Esophagus muscularis mucosa (tissue), 4 donors: ENCODE results near the gene WIPF3. TPM values are rescaled to one million over a fixed set of nuclear protein-coding genes. Genes with fewer than 3 reads are reported as not detected.

Source experiments
- DNase-seq: peaks from one replicate; pipeline ENCODE4 v3.0.0-alpha.2; 2017; ENCODE audit errors: extremely low spot score
- H3K27ac ChIP-seq, 4 donors: fragments of 200-600 bp; sonication (generic); replicated peaks in 1 of 4; 1 replicate in 3 of 4; 2 replicates in 1 of 4; pipeline ENCODE4 v1.5.1; 2016 to 2019; ENCODE audit warnings: mild to moderate bottlenecking in 1 of 4
- H3K27me3 ChIP-seq, 4 donors: fragments of 200-600 bp; sonication (generic); one replicate each; pipeline versions ENCODE4 v1.5.1 to v1.6.0; 2016 to 2019
- H3K36me3 ChIP-seq, 4 donors: fragments of 200-600 bp; sonication (generic); one replicate each; pipeline ENCODE4 v1.5.1; 2016 to 2019
- H3K4me1 ChIP-seq, 4 donors: fragments of 200-600 bp; sonication (generic); one replicate each; pipeline ENCODE4 v1.5.1; 2016 to 2019
- H3K4me3 ChIP-seq, 4 donors: fragments of 200-600 bp; sonication (generic); 1 replicate in 2 of 4; 2 replicates in 2 of 4; pipeline ENCODE4 v1.5.1; 2016 to 2019; ENCODE audit warnings: mild to moderate bottlenecking in 4 of 4, moderate library complexity in 1 of 4
- H3K9me3 ChIP-seq, 4 donors: fragments of 200-600 bp; sonication (generic); 1 replicate in 3 of 4; 2 replicates in 1 of 4; pipeline ENCODE4 v1.5.1; 2016 to 2019
- EP300 ChIP-seq: sonication (generic); formaldehyde crosslinking; IDR thresholded peaks from one replicate; pipeline ENCODE4 v1.6.1; 2017; ENCODE audit warnings: antibody characterized with exemption
- POLR2A ChIP-seq: fragments of 450-650 bp; IDR thresholded peaks from one replicate; pipeline ENCODE4 v1.6.1; 2017; ENCODE audit warnings: antibody characterized with exemption, moderate library complexity, mild to moderate bottlenecking, low read depth
- POLR2AphosphoS5 ChIP-seq, 2 donors: sonication (generic); formaldehyde crosslinking; IDR thresholded peaks; one replicate each; pipeline ENCODE4 v1.6.1; 2017; ENCODE audit warnings: antibody characterized with exemption in 2 of 2
- WGBS: methylation state at CpG from one replicate; pipeline ENCODE4 v1.1.5; 2018; 5-methylcytosine and 5-hydroxymethylcytosine counted together
- intact Hi-C: fragments of 100-400 bp; cut with DNase I; formaldehyde crosslinking; loops from one replicate; pipeline ENCODE4 v1.15.1; 2023
- total RNA-seq, 4 donors: library from RNA; depleted of rRNA; stranded (reverse); fragments of >200 nt; gene quantifications; one replicate each; pipeline versions ENCODE4 v1.1.0 to v1.2.1, GENCODE V29; 2016
- TF ChIP-seq, protein P1 (sequence below), 3 experiments: fragments of 200-600 bp in 2 of 3; fragments of 450-650 bp in 1 of 3; sonication (generic) in 2 of 3; IDR thresholded peaks; one replicate each; pipeline ENCODE4 v1.5.1; 2017 to 2019; ENCODE audit warnings: antibody characterized with exemption in 3 of 3, mild to moderate bottlenecking in 2 of 3, moderate library complexity in 1 of 3

Gene WIPF3
- total RNA-seq, 4 donors from 2014 or later: 3.3 to 10.4 (median 6.2) TPM

DNA sequence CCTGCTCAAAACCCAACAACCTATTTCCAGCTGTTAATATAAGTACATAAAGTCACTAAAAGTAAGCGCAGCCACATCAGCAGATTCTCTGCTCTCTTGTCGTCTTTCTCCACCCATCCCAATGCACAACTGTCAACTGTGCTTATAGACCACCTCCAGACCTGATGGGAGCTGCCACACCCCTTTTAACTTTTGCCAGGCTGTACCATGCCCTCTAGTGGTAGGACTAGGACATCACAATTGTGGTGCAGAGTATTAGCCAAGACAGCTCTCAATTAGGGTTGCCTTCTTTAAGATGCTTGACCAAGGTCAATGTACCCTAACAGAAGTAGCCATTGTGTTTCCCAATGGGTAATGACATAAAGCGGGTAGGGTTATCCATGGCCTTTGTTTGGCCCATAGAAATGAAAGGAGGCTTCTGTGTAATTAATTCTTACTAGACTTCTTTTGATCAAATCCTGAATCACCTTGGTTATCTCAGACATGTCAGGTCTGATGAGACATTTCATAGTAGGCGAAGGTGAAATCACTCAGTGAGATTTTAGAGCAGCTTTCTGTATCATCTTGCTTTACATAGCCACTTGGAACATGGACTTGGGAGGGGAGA lies 115.2 kb downstream of the WIPF3 start:
- intact Hi-C loops: loop anchor here (2.0 to 5.0 kb wide), 2 partner anchors 173 to 284 kb away; no protein-coding TSS in a partner anchor
- Histone ChIP-seq H3K4me3 (no peak overlapping the region), H3K27ac (no peak overlapping the region), H3K36me3 (peaks cover 6 to 55% (median 23%) of the 10 kb centered on the region in 4 donors), H3K9me3 (no peaks in the 10 kb centered on the region), H3K27me3 (no peaks in the 10 kb centered on the region), H3K4me1 (peaks cover 0 to 4% (median 0%) of the 10 kb centered on the region in 4 donors)
- WGBS: 64% methylated on average over 4 of the region's 4 CpGs
- peak; percentile 91 for DNase-seq
- TF ChIP-seq, protein P1, sequence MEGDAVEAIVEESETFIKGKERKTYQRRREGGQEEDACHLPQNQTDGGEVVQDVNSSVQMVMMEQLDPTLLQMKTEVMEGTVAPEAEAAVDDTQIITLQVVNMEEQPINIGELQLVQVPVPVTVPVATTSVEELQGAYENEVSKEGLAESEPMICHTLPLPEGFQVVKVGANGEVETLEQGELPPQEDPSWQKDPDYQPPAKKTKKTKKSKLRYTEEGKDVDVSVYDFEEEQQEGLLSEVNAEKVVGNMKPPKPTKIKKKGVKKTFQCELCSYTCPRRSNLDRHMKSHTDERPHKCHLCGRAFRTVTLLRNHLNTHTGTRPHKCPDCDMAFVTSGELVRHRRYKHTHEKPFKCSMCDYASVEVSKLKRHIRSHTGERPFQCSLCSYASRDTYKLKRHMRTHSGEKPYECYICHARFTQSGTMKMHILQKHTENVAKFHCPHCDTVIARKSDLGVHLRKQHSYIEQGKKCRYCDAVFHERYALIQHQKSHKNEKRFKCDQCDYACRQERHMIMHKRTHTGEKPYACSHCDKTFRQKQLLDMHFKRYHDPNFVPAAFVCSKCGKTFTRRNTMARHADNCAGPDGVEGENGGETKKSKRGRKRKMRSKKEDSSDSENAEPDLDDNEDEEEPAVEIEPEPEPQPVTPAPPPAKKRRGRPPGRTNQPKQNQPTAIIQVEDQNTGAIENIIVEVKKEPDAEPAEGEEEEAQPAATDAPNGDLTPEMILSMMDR (IDR thresholded peaks at IDR 0.05): peak; percentile 83 to 86 (median 84)
- TF ChIP-seq POLR2A: no peak
- TF ChIP-seq POLR2AphosphoS5 (IDR thresholded peaks at IDR 0.05): peak in 1 of 2 donors; percentile 31
- no peak for TF ChIP-seq EP300

DNA sequence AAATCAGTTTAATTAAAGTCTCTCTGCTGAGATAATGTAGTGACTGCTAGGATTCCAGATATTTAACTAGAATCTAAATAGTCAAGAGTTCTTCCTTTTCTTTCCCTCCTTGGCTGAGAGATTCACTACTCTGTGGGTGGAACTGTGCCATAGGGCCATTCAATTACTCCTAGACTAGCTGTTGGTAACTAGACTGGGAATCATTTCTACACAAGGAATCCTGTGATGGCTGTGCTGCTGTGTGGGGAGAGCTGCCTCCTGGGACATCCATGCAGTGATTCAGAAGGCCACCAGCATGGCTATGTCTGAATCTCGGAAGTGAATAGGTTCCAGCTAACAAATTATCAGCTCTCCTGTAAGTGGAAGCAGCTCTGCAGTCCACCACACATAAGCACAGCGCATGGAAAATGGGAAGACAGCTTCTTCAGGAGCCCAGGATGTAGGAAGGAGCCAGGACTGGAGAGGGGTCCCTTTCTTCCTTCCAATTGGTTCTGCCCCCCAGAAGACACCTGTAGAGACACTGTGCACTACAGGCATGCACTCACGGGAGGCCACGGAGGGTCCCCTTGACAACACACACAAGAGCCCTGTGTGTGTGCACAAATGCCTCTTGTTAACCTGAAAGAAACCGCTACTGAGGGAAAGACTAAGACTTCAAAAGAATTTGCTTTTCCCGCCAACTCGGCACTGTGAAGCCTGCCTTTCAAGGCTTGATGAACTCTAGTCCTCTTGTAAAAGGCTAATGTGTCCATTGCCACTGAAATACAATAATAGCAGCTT lies 116.8 kb downstream of the WIPF3 start:
- peaks cover 0 to 4% (median 0%) of the 10 kb centered on the region in 4 donors for H3K4me1 ChIP-seq
- H3K9me3 ChIP-seq: no peaks in the 10 kb centered on the region
- WGBS: 93% methylated on average over 4 of the region's 7 CpGs
- H3K36me3 ChIP-seq: peaks cover 6 to 61% (median 23%) of the 10 kb centered on the region in 4 donors
- no peak overlapping the region for H3K4me3 ChIP-seq
- DNase-seq: no peak
- no peak overlapping the region for H3K27ac ChIP-seq
- H3K27me3 ChIP-seq: no peaks in the 10 kb centered on the region
- no peak for TF ChIP-seq POLR2AphosphoS5 (IDR thresholded peaks at IDR 0.05)
- TF ChIP-seq, protein P1 (IDR thresholded peaks at IDR 0.05): no peak
- TF ChIP-seq EP300: no peak
- no peak for TF ChIP-seq POLR2A
- intact Hi-C loops: loop anchor here (5.0 kb wide), 1 partner anchor 286 kb away; no protein-coding TSS in a partner anchor

DNA sequence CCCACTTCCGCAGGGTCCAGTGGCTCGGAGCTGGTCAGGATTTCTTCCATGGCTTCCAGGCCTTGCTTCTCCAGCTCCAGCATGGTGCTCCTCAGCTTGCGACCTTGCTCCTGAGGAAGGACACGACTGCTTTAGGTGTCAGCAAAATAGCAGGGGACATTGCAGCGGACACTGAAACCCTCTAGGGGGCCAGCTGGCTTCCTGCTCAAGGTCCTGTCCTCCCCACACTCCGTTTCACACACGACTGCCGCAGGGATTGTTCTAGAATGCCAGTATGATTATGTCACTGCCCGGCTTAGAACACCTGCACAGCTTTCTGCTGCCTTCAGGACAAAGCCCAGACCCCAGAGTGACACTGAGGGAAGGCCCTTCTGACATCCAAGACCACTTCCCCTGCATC lies 117.7 kb downstream of the WIPF3 start:
- Histone ChIP-seq H3K9me3 (no peaks in the 10 kb centered on the region), H3K4me1 (peaks cover 0 to 4% (median 0%) of the 10 kb centered on the region in 4 donors), H3K36me3 (peaks cover 6 to 70% (median 19%) of the 10 kb centered on the region in 4 donors), H3K4me3 (no peak overlapping the region), H3K27ac (no peak overlapping the region), H3K27me3 (no peaks in the 10 kb centered on the region)
- no peak for TF ChIP-seq EP300
- TF ChIP-seq POLR2AphosphoS5 (IDR thresholded peaks at IDR 0.05): no peak
- TF ChIP-seq, protein P1 (IDR thresholded peaks at IDR 0.05): no peak
- TF ChIP-seq POLR2A: no peak
- no peak for DNase-seq
- intact Hi-C loops: loop anchor here (5.0 kb wide), 1 partner anchor 287 kb away; no protein-coding TSS in a partner anchor
- 82% methylated on average over 9 of the region's 9 CpGs for whole genome bisulfite sequencing

DNA sequence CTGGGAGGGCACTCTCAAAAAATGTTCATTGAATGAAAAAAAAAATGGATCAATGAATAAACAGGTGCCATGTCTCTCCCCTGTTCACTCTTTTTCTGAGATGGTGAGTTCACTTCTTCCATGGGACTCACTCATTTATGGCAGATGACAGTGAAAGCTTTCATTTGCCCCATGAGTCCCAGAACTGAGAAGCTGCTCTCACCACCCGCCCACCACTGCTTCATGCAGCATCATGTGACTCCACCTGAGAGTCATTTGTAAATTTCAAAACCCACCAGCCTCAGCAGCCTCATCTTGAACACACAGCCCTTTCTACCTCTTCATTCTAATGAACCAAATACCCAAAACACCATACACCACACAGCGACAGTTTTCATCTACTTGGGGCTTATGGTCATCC lies 118.4 kb downstream of the WIPF3 start:
- no peak overlapping the region for H3K27ac ChIP-seq
- H3K9me3 ChIP-seq: no peaks in the 10 kb centered on the region
- intact Hi-C loops: loop anchor here (5.0 kb wide), 1 partner anchor 287 kb away; no protein-coding TSS in a partner anchor
- no peak for TF ChIP-seq POLR2AphosphoS5 (IDR thresholded peaks at IDR 0.05)
- TF ChIP-seq, protein P1 (IDR thresholded peaks at IDR 0.05): no peak
- TF ChIP-seq POLR2A: no peak
- no peak for TF ChIP-seq EP300
- H3K36me3 ChIP-seq: peaks cover 6 to 72% (median 19%) of the 10 kb centered on the region in 4 donors
- peaks cover 0 to 4% (median 0%) of the 10 kb centered on the region in 4 donors for H3K4me1 ChIP-seq
- no peak overlapping the region for H3K4me3 ChIP-seq
- no peaks in the 10 kb centered on the region for H3K27me3 ChIP-seq
- WGBS: 86% methylated on average over 2 of the region's 2 CpGs
- no peak for DNase-seq
